Measurements from ENCODE around the gene ARHGEF4. TPM values are rescaled to one million over a fixed set of nuclear protein-coding genes. Genes with fewer than 3 reads are reported as not detected.

The ARHGEF4 gene
- total RNA-seq, 1 experiment from 2014 or later = 26.6 TPM

- no peak overlapping the region for H3K9ac ChIP-seq (ENCODE audit: low read length)
These were observed 9.5 kb downstream of the ARHGEF4 start for GRCh38 chr2:130846233-130846632.

More at GRCh38 chr2:130846233-130846632, 9.5 kb downstream of the ARHGEF4 start:
- Histone ChIP-seq H2AFZ (ENCODE audit: low read depth, low read length, poor library complexity, severe bottlenecking) (no peak overlapping the region), H3K4me3 (replicated peaks in 1 of 2; ENCODE audit: low read depth in 1 of 2, low read length in 2 of 2) (no peak overlapping the region), H3K27ac (ENCODE audit: low read depth, low read length) (no peak overlapping the region), H3K79me2 (ENCODE audit: insufficient read depth, low read length) (peaks cover 46% of the 10 kb centered on the region; the same call in 1 of the 2 replicates), H3K4me1 (ENCODE audit: control insufficient read depth in 1 of 2, insufficient read depth in 2 of 2, low read length in 2 of 2) (no peaks in the 10 kb centered on the region; a peak in 1 of 4 replicates), H3K27me3 (ENCODE audit: insufficient read depth, low read length) (no peaks in the 10 kb centered on the region), H3K9me2 (ENCODE audit: insufficient read depth) (no peaks in the 10 kb centered on the region), H3K36me3 (ENCODE audit: control insufficient read depth in 1 of 2, insufficient read depth in 2 of 2, low read length in 2 of 2) (no peaks in the 10 kb centered on the region), H3K9me3 (ENCODE audit: control insufficient read depth in 1 of 2, insufficient read depth in 1 of 2, low read depth in 1 of 2, low read length in 2 of 2) (no peaks in the 10 kb centered on the region), H4K20me1 (ENCODE audit: insufficient read depth) (no peaks in the 10 kb centered on the region), H3K4me2 (ENCODE audit: low read length) (no peak overlapping the region)
- BruUV-seq (replicated peaks) = no TSS peak
- intact Hi-C loops (cut with micrococcal nuclease) = no loop called here
- POLR2A ChIA-PET = no interaction called here
- RAD21 ChIA-PET (ENCODE audit: low non-redundant PET in 1 of 2, low total read pairs in 2 of 2, uncharacterized antibody in 2 of 2, unreplicated experiment in 2 of 2) = no interaction called here
- TF ChIP-seq, protein P1, sequence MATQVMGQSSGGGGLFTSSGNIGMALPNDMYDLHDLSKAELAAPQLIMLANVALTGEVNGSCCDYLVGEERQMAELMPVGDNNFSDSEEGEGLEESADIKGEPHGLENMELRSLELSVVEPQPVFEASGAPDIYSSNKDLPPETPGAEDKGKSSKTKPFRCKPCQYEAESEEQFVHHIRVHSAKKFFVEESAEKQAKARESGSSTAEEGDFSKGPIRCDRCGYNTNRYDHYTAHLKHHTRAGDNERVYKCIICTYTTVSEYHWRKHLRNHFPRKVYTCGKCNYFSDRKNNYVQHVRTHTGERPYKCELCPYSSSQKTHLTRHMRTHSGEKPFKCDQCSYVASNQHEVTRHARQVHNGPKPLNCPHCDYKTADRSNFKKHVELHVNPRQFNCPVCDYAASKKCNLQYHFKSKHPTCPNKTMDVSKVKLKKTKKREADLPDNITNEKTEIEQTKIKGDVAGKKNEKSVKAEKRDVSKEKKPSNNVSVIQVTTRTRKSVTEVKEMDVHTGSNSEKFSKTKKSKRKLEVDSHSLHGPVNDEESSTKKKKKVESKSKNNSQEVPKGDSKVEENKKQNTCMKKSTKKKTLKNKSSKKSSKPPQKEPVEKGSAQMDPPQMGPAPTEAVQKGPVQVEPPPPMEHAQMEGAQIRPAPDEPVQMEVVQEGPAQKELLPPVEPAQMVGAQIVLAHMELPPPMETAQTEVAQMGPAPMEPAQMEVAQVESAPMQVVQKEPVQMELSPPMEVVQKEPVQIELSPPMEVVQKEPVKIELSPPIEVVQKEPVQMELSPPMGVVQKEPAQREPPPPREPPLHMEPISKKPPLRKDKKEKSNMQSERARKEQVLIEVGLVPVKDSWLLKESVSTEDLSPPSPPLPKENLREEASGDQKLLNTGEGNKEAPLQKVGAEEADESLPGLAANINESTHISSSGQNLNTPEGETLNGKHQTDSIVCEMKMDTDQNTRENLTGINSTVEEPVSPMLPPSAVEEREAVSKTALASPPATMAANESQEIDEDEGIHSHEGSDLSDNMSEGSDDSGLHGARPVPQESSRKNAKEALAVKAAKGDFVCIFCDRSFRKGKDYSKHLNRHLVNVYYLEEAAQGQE (IDR thresholded peaks at IDR 0.05; ENCODE audit: low read depth) = no peak
- TF ChIP-seq, protein P2, sequence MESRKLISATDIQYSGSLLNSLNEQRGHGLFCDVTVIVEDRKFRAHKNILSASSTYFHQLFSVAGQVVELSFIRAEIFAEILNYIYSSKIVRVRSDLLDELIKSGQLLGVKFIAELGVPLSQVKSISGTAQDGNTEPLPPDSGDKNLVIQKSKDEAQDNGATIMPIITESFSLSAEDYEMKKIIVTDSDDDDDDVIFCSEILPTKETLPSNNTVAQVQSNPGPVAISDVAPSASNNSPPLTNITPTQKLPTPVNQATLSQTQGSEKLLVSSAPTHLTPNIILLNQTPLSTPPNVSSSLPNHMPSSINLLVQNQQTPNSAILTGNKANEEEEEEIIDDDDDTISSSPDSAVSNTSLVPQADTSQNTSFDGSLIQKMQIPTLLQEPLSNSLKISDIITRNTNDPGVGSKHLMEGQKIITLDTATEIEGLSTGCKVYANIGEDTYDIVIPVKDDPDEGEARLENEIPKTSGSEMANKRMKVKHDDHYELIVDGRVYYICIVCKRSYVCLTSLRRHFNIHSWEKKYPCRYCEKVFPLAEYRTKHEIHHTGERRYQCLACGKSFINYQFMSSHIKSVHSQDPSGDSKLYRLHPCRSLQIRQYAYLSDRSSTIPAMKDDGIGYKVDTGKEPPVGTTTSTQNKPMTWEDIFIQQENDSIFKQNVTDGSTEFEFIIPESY (IDR thresholded peaks at IDR 0.05; ENCODE audit: extremely low read depth, insufficient replicate concordance, low read length) = no peak
- CTCF ChIA-PET = no interaction called here
- DNase-seq (ENCODE audit: low read depth, low spot score) (no peak), ATAC-seq (no peak)

Data from HCT116 (cell line).